NT2/D1 (cell line): ENCODE results near the gene RALGDS.

Source experiments
- DNase-seq: peaks from one replicate; pipeline ENCODE4 v3.0.0-alpha.2; 2011; ENCODE audit warnings: low read depth, low spot score
- H3K27me3 ChIP-seq: 2 replicates; pipeline ENCODE4 v1.6.0; 2011; ENCODE audit warnings: mild to moderate bottlenecking; ENCODE audit not compliant: insufficient read length, insufficient read depth
- H3K36me3 ChIP-seq: 2 replicates; pipeline ENCODE4 v1.6.1; 2011; ENCODE audit warnings: mild to moderate bottlenecking, low read length, mixed read lengths; ENCODE audit not compliant: insufficient read depth, insufficient read length
- H3K4me1 ChIP-seq: 2 replicates; pipeline ENCODE4 v1.5.1; 2011; ENCODE audit not compliant: insufficient read depth, insufficient read length
- H3K4me3 ChIP-seq: 2 replicates; pipeline ENCODE4 v1.5.1; 2011; ENCODE audit warnings: low read depth; ENCODE audit not compliant: insufficient read length
- H3K9ac ChIP-seq: 2 replicates; pipeline ENCODE4 v1.6.0; 2011; ENCODE audit warnings: low read depth; ENCODE audit not compliant: insufficient read length
- H3K9me3 ChIP-seq: 2 replicates; pipeline ENCODE4 v1.5.1; 2011; ENCODE audit warnings: mild to moderate bottlenecking, low read length; ENCODE audit not compliant: insufficient read depth
- SUZ12 ChIP-seq: IDR thresholded peaks from 2 replicates; pipeline ENCODE4 v1.6.1; 2011; ENCODE audit not compliant: insufficient read length, insufficient read depth; ENCODE audit errors: extremely low read depth
- YY1 ChIP-seq: IDR thresholded peaks from 2 replicates; pipeline ENCODE4 v1.6.1; 2011; ENCODE audit not compliant: insufficient read length, insufficient read depth
- ZNF274 ChIP-seq: IDR thresholded peaks from 2 replicates; pipeline ENCODE4 v1.6.1; 2011; ENCODE audit warnings: mild to moderate bottlenecking, low read depth, low read length

Gene RALGDS

GRCh38 chr9:133166392-133166791, 45.4 kb upstream of the RALGDS start:
- Histone ChIP-seq H3K36me3 (peaks cover 5% of the 10 kb centered on the region), H3K4me3 (no peak overlapping the region), H3K9me3 (no peaks in the 10 kb centered on the region), H3K4me1 (peaks cover 17% of the 10 kb centered on the region), H3K9ac (no peak overlapping the region), H3K27me3 (peaks cover 5% of the 10 kb centered on the region)
- no peak for TF ChIP-seq ZNF274
- TF ChIP-seq YY1, result no peak
- no peak for TF ChIP-seq SUZ12
- DNase-seq, result no peak

DNA sequence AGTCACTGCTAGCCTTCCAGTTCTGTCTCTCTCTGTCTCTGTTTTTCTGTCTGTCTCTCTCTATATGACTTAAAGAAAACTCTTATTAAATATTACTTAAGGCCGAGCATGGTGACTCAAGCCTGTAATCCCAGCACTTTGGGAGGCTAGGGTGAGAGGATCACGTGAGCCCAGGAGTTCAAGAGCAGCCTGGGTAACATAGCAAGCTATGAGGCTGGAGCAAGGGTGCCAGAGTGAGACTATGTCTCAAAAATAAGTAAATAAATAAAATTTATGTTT, 44.4 kb upstream of the RALGDS start:
- no peaks in the 10 kb centered on the region for H3K9me3 ChIP-seq
- DNase-seq, result no peak
- H3K36me3 ChIP-seq, result peaks cover 8% of the 10 kb centered on the region
- peaks cover 5% of the 10 kb centered on the region for H3K27me3 ChIP-seq
- H3K9ac ChIP-seq, result no peak overlapping the region
- no peak for TF ChIP-seq YY1
- TF ChIP-seq SUZ12, result no peak
- no peak for TF ChIP-seq ZNF274
- H3K4me1 ChIP-seq, result peaks cover 17% of the 10 kb centered on the region
- H3K4me3 ChIP-seq, result no peak overlapping the region

GRCh38 chr9:133164191-133164590, 43.2 kb upstream of the RALGDS start:
- DNase-seq, result no peak
- Histone ChIP-seq H3K9ac (peak overlapping the region; percentile 52), H3K4me3 (peak overlapping the region; percentile 70), H3K36me3 (peaks cover 19% of the 10 kb centered on the region), H3K4me1 (peaks cover 17% of the 10 kb centered on the region), H3K9me3 (no peaks in the 10 kb centered on the region), H3K27me3 (peaks cover 5% of the 10 kb centered on the region)
- TF ChIP-seq SUZ12, result no peak
- no peak for TF ChIP-seq YY1
- TF ChIP-seq ZNF274, result no peak

DNA sequence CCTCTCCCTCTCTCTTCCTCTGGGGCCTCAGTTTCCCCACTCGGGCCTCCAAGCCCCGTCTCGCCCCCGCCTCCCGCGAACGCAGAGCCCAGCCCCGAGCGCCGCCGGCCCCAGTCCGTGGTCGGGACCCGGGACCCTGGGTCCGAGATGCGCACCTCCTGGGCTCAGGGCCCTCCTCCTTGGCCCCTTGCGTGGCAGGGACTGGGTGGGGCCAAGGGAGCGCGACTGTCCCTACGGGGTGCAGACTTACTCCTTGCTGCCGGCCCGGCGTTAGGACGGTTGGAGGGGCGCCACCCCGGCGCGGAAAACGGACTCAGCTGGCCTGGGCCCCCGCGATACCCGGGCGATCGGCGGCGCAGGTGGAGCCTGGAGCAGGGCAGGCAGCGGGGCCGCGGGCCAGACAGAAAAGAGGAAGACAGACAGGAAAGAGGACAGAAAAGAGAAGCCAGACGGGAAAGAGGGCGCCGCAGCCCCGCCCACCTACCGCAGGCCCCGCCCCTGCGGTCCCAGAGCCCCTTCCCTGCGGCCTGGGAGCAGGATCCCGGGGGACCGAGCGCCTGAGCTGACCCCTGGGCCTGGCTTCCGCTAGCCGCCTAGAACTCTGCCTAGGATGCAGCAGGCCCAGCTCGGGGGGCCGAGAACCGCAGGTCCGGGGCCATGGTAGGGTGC, 42.6 kb upstream of the RALGDS start, which contains the start of gene GBGT1:
Gene GBGT1 (minus strand): TSS at position 411 of the 669 bp plus-strand sequence. CDS start 1,502 bp downstream, outside the sequence.
- peak within 1 kb of the TSS; percentile 52 for H3K9ac ChIP-seq
- TF ChIP-seq SUZ12 (no peak), ZNF274 (no peak), YY1 (no peak)
- peaks cover 25% of the 10 kb centered on the region for H3K36me3 ChIP-seq
- DNase-seq, result no peak
- peak within 1 kb of the TSS; percentile 70 for H3K4me3 ChIP-seq
- peaks cover 5% of the 10 kb centered on the region for H3K27me3 ChIP-seq
- H3K9me3 ChIP-seq, result no peaks in the 10 kb centered on the region
- H3K4me1 ChIP-seq, result peaks cover 17% of the 10 kb centered on the region

DNA sequence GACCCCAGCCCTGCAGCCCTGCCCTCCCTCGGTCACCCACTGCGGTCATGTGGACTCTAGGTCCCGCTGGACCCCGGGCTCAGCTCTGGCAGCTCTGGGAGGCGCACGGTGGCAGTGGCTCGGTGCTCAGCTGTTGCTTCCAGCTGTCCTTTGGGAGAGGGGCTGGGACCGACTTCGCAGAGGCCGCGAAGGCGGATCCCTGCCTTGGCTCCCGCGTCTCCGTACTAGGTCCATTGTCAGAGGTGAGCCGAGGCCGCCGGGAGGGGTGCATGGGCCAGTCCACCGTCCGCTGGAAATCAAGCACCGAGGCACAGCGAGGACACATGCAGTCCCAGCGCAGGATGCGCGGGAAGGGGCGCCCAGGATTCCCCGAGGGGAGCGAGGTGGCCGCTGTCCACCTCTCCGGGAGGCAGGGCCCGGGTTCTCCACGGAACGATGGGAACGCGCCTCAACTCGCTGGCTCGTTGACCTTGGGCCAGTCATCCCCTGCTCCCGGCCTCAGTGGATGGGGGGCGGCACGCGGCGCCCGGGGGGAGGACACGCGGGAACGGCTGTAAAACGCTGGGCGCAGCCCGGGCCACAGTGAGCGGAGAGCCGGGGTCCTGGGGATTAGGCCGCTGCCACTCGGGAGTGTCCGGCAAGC, 41.9 kb upstream of the RALGDS start:
- TF ChIP-seq YY1, result no peak
- TF ChIP-seq SUZ12, result no peak
- no peak for TF ChIP-seq ZNF274
- H3K9ac ChIP-seq, result peak overlapping the region; percentile 52
- H3K4me3 ChIP-seq, result peak overlapping the region; percentile 70
- H3K27me3 ChIP-seq, result peaks cover 5% of the 10 kb centered on the region
- H3K9me3 ChIP-seq, result no peaks in the 10 kb centered on the region
- no peak for DNase-seq
- peaks cover 31% of the 10 kb centered on the region for H3K36me3 ChIP-seq
- H3K4me1 ChIP-seq, result peaks cover 17% of the 10 kb centered on the region

DNA sequence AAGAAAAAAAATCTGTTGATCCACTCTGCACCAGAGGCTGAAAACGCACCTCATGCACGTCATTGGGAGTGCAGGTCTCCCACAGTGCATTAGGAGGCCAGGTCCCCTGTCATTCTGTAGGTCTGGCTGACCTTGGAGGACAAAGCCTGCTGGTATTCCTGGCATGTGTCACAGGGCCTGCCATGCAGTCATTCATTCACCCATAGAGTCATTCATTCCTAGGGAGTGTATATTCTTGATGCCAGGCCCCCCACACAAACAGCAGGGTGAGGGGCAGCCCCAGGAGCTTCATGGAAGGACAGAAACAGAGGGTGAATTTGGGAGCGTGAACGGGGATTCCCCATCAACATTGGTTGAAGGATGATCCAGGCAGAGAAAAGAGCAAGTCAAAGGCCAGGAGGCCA, 40.5 kb upstream of the RALGDS start:
- Histone ChIP-seq H3K9ac (peak overlapping the region; percentile 6), H3K4me1 (peaks cover 15% of the 10 kb centered on the region), H3K9me3 (no peaks in the 10 kb centered on the region), H3K4me3 (no peak overlapping the region), H3K27me3 (peaks cover 5% of the 10 kb centered on the region), H3K36me3 (peaks cover 36% of the 10 kb centered on the region)
- TF ChIP-seq YY1 (no peak), ZNF274 (no peak), SUZ12 (no peak)
- DNase-seq, result no peak

- Histone ChIP-seq H3K27me3 (peaks cover 5% of the 10 kb centered on the region), H3K9ac (no peak overlapping the region), H3K4me3 (no peak overlapping the region), H3K4me1 (peaks cover 15% of the 10 kb centered on the region), H3K36me3 (peaks cover 38% of the 10 kb centered on the region), H3K9me3 (no peaks in the 10 kb centered on the region)
- DNase-seq, result no peak
- TF ChIP-seq ZNF274, result no peak
- no peak for TF ChIP-seq SUZ12
- no peak for TF ChIP-seq YY1
Observed at GRCh38 chr9:133160742-133161546, 39.9 kb upstream of the RALGDS start.
